Measurements from ENCODE around the gene SLCO6A1. TPM values are rescaled to one million over a fixed set of nuclear protein-coding genes. Genes with fewer than 3 reads are reported as not detected.

SLCO6A1 gene
- total and polyA plus RNA-seq, 2 experiments from 2014 or later: 0.77 to 1.2 TPM

GRCh38 chr5:102368392-102368791, 130.4 kb downstream of the SLCO6A1 start:
- H2AFZ ChIP-seq: no peak overlapping the region

GRCh38 chr5:102341681-102342288, 157.0 kb downstream of the SLCO6A1 start:
- Histone ChIP-seq H3K79me2 (no peaks in the 10 kb centered on the region), H3K4me3 (no peak overlapping the region), H4K20me1 (ENCODE audit: insufficient read depth, poor library complexity, severe bottlenecking) (no peaks in the 10 kb centered on the region), H3K9me2 (replicated peaks; ENCODE audit: insufficient read depth) (no peaks in the 10 kb centered on the region), H2AFZ (no peak overlapping the region), H3K27ac (no peak overlapping the region), H3K36me3 (replicated peaks; ENCODE audit: insufficient read depth, low read depth) (no peaks in the 10 kb centered on the region), H3K27me3 (no peaks in the 10 kb centered on the region), H3K4me1 (ENCODE audit: insufficient read depth) (no peaks in the 10 kb centered on the region), H3K9me3 (ENCODE audit: low read depth) (no peaks in the 10 kb centered on the region), H3K4me2 (no peak overlapping the region)
- WGBS (ENCODE audit: low lambda C conversion rate, missing lambda C conversion rate): 52% methylated on average over 2 of the region's 2 CpGs
- DNase-seq (ENCODE audit: low spot score): peak; percentile 10
- TF ChIP-seq, protein P1, sequence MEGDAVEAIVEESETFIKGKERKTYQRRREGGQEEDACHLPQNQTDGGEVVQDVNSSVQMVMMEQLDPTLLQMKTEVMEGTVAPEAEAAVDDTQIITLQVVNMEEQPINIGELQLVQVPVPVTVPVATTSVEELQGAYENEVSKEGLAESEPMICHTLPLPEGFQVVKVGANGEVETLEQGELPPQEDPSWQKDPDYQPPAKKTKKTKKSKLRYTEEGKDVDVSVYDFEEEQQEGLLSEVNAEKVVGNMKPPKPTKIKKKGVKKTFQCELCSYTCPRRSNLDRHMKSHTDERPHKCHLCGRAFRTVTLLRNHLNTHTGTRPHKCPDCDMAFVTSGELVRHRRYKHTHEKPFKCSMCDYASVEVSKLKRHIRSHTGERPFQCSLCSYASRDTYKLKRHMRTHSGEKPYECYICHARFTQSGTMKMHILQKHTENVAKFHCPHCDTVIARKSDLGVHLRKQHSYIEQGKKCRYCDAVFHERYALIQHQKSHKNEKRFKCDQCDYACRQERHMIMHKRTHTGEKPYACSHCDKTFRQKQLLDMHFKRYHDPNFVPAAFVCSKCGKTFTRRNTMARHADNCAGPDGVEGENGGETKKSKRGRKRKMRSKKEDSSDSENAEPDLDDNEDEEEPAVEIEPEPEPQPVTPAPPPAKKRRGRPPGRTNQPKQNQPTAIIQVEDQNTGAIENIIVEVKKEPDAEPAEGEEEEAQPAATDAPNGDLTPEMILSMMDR (IDR thresholded peaks at IDR 0.05; ENCODE audit: poor library complexity): no peak
- TF ChIP-seq EZH2phosphoT487 (IDR thresholded peaks at IDR 0.05; ENCODE audit: low read depth, severe bottlenecking, unreplicated experiment): no peak
- TF ChIP-seq EZH2 (IDR thresholded peaks at IDR 0.05; ENCODE audit: borderline replicate concordance): no peak

More at GRCh38 chr5:102368392-102368791, 130.4 kb downstream of the SLCO6A1 start:
- Histone ChIP-seq H3K79me2 (no peaks in the 10 kb centered on the region), H3K4me2 (no peak overlapping the region), H3K4me1 (ENCODE audit: insufficient read depth) (no peaks in the 10 kb centered on the region), H3K27ac (no peak overlapping the region), H3K9me3 (ENCODE audit: low read depth) (no peaks in the 10 kb centered on the region), H3K27me3 (no peaks in the 10 kb centered on the region), H4K20me1 (ENCODE audit: insufficient read depth, poor library complexity, severe bottlenecking) (no peaks in the 10 kb centered on the region), H3K9me2 (replicated peaks; ENCODE audit: insufficient read depth) (no peaks in the 10 kb centered on the region), H3K4me3 (no peak overlapping the region), H3K36me3 (replicated peaks; ENCODE audit: insufficient read depth, low read depth) (no peaks in the 10 kb centered on the region)
- TF ChIP-seq EZH2 (IDR thresholded peaks at IDR 0.05; ENCODE audit: borderline replicate concordance) (no peak), EZH2phosphoT487 (IDR thresholded peaks at IDR 0.05; ENCODE audit: low read depth, severe bottlenecking, unreplicated experiment) (no peak)
- TF ChIP-seq, protein P1 (IDR thresholded peaks at IDR 0.05; ENCODE audit: poor library complexity): no peak
- DNase-seq (ENCODE audit: low spot score): no peak

DNA sequence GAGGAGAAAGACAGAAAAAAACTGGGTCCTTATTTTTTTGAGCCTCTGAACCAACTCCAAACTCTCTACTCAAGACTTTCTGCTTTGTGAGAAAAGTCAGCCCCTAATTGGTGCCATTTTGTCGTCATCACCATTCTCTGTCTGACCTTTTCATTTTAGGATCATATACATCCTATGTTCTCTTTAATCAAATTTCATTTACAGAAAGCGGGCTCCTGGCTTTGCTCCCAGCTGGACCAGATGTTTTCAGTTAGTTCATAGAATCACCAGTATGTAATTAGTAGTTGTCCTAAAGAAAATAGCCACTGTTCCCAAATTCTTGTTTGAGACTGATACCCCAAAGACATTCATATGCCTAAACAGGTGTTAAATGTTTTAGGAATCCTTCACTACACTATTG, 174.1 kb downstream of the SLCO6A1 start:
- DNase-seq (ENCODE audit: low spot score): no peak
- H3K79me2 ChIP-seq: no peaks in the 10 kb centered on the region
- TF ChIP-seq EZH2 (IDR thresholded peaks at IDR 0.05; ENCODE audit: borderline replicate concordance) (no peak), EZH2phosphoT487 (IDR thresholded peaks at IDR 0.05; ENCODE audit: low read depth, severe bottlenecking, unreplicated experiment) (no peak)
- TF ChIP-seq, protein P1 (IDR thresholded peaks at IDR 0.05; ENCODE audit: poor library complexity): no peak
- H3K27ac ChIP-seq: no peak overlapping the region
- no peaks in the 10 kb centered on the region for H3K4me1 ChIP-seq (ENCODE audit: insufficient read depth)
- H3K27me3 ChIP-seq: no peaks in the 10 kb centered on the region
- no peak overlapping the region for H3K4me2 ChIP-seq
- H3K4me3 ChIP-seq: no peak overlapping the region
- H2AFZ ChIP-seq: no peak overlapping the region
- 68% methylated on average over 2 of the region's 2 CpGs for WGBS (ENCODE audit: low lambda C conversion rate, missing lambda C conversion rate)
- no peaks in the 10 kb centered on the region for H3K36me3 ChIP-seq (replicated peaks; ENCODE audit: insufficient read depth, low read depth)
- H3K9me3 ChIP-seq (ENCODE audit: low read depth): no peaks in the 10 kb centered on the region
- H4K20me1 ChIP-seq (ENCODE audit: insufficient read depth, poor library complexity, severe bottlenecking): no peaks in the 10 kb centered on the region
- H3K9me2 ChIP-seq (replicated peaks; ENCODE audit: insufficient read depth): no peaks in the 10 kb centered on the region

Other genes starting within 250 kb of the SLCO6A1 start
- 17.2 and 20.5 TPM in 2 replicates for gene SLCO4C1, start 202.7 kb downstream of the SLCO6A1 start, total RNA-seq
- 3.7 and 6.2 TPM in 2 replicates for gene SLCO4C1, start 202.7 kb downstream of the SLCO6A1 start, polyA plus RNA-seq